ENCODE data around the gene KIF1B. TPM values are rescaled to one million over a fixed set of nuclear protein-coding genes. Genes with fewer than 3 reads are reported as not detected.
"Not testable (repeated sequence)": the region's sequence is repeated elsewhere in the genome, so short reads cannot be mapped to it uniquely, and the experiment has no call there.

KIF1B gene
- total and polyA plus RNA-seq, 11 donors: 25.0 to 137 (median 78.4) TPM

GRCh38 chr1:10204003-10204642 is 6.2 kb upstream of the KIF1B start:
- Histone ChIP-seq H3K4me3 (no peak overlapping the region), H3K27me3 (no peaks in the 10 kb centered on the region), H3K27ac (peak overlapping the region in 3 of 12 donors; percentile 22 to 42 (median 36)), H3K4me1 (peaks cover 0 to 8% (median under 1%) of the 10 kb centered on the region in 12 donors), H3K36me3 (no peaks in the 10 kb centered on the region), H3K9me3 (no peaks in the 10 kb centered on the region)
- ATAC-seq (peak in 1 of 4 donors; percentile 42), DNase-seq (no peak)
- TF ChIP-seq CTCF (IDR thresholded peaks at IDR 0.05): no peak
- TF ChIP-seq POLR2A (IDR thresholded peaks at IDR 0.05): no peak
- WGBS, 4 donors: 55 to 64% (median 60%) methylated on average over 7 of the region's 7 CpGs
- intact Hi-C loops (cut with DNase I): no loop called here

GRCh38 chr1:10205206-10205605 is 5.2 kb upstream of the KIF1B start:
- DNase-seq, ATAC-seq, H3K36me3 ChIP-seq, H3K9me3 ChIP-seq, H3K27me3 ChIP-seq, H3K27ac ChIP-seq, H3K4me3 ChIP-seq: not testable (repeated sequence)
- intact Hi-C loops (cut with DNase I): loop anchor here in 4 of 10 donors (5.0 kb wide), 4 partner anchors 48 to 222 kb away; no protein-coding TSS in a partner anchor
- peaks cover 0 to 11% (median 4%) of the 10 kb centered on the region in 12 donors for H3K4me1 ChIP-seq
- WGBS, 4 donors: 87 to 91% (median 89%) methylated on average over 14 of the region's 14 CpGs

GRCh38 chr1:10207810-10208209 is 2.6 kb upstream of the KIF1B start:
- WGBS, 4 donors: 92 to 97% (median 96%) methylated on average over 3 of the region's 3 CpGs
- peaks cover 0 to 24% (median 14%) of the 10 kb centered on the region in 12 donors for H3K4me1 ChIP-seq
- H3K27ac ChIP-seq: no peak overlapping the region
- ATAC-seq: no peak
- no peak for DNase-seq
- TF ChIP-seq CTCF (IDR thresholded peaks at IDR 0.05): no peak
- no peak for TF ChIP-seq POLR2A (IDR thresholded peaks at IDR 0.05)
- H3K36me3 ChIP-seq: no peaks in the 10 kb centered on the region
- H3K4me3 ChIP-seq: no peak overlapping the region
- no peaks in the 10 kb centered on the region for H3K9me3 ChIP-seq
- intact Hi-C loops (cut with DNase I): loop anchor here in 4 of 10 donors (5.0 kb wide), 4 partner anchors 51 to 219 kb away; no protein-coding TSS in a partner anchor
- no peaks in the 10 kb centered on the region for H3K27me3 ChIP-seq

GRCh38 chr1:10208537-10208936 is 1.8 kb upstream of the KIF1B start:
- no peak overlapping the region for H3K4me3 ChIP-seq
- intact Hi-C loops (cut with DNase I): loop anchor here in 4 of 10 donors (5.0 kb wide), 4 partner anchors 51 to 219 kb away; no protein-coding TSS in a partner anchor
- H3K4me1 ChIP-seq: peaks cover 0 to 31% (median 21%) of the 10 kb centered on the region in 12 donors
- H3K27me3 ChIP-seq: no peaks in the 10 kb centered on the region
- ATAC-seq: no peak
- 91 to 97% (median 93%) methylated on average over 11 of the region's 11 CpGs for WGBS, 4 donors
- H3K9me3 ChIP-seq: no peaks in the 10 kb centered on the region
- no peak for TF ChIP-seq POLR2A (IDR thresholded peaks at IDR 0.05)
- TF ChIP-seq CTCF (IDR thresholded peaks at IDR 0.05): no peak
- DNase-seq: peak in 1 of 5 donors; percentile 36
- H3K27ac ChIP-seq: peak overlapping the region in 2 of 12 donors; percentile 97 to 99
- H3K36me3 ChIP-seq: no peaks in the 10 kb centered on the region
